HepG2 (cell line): ENCODE results near the gene CBFA2T2. TPM values are rescaled to one million over a fixed set of nuclear protein-coding genes. Genes with fewer than 3 reads are reported as not detected.

Experiments
- FOXA3 ChIP-seq: IDR thresholded peaks from 2 replicates; pipeline ENCODE4 v1.6.1; 2016; ENCODE audit warnings: missing genetic modification reagents, missing compliant biosample characterization
- HOXA9 ChIP-seq: sonication (generic); formaldehyde crosslinking; IDR thresholded peaks from 2 replicates; pipeline ENCODE4 v1.8.1; 2022; ENCODE audit warnings: missing genetic modification reagents, mild to moderate bottlenecking, moderate library complexity, borderline replicate concordance
- LCORL ChIP-seq, 2 experiments: fragments of 450-650 bp in 1 of 2; sonication (generic) in 1 of 2; formaldehyde crosslinking in 1 of 2; IDR thresholded peaks; 2 replicates each; pipeline versions ENCODE4 v1.5.0 to v1.6.1; 2017 to 2020; ENCODE audit warnings: antibody characterized with exemption in 1 of 2, missing genetic modification reagents in 1 of 2
- MXI1 ChIP-seq: IDR thresholded peaks from 3 replicates; pipeline ENCODE4 v1.6.1; 2012; ENCODE audit warnings: low read depth, low read length, inconsistent platforms, borderline replicate concordance
- MZF1 ChIP-seq: sonication (generic); formaldehyde crosslinking; IDR thresholded peaks from 2 replicates; pipeline ENCODE4 v1.8.1; 2023; ENCODE audit warnings: mild to moderate bottlenecking, missing genetic modification reagents, borderline replicate concordance
- RAD21 ChIP-seq: fragments of 450-650 bp; formaldehyde crosslinking; IDR thresholded peaks from 2 replicates; pipeline ENCODE4 v1.5.0; 2020; ENCODE audit warnings: mild to moderate bottlenecking
- RFXANK ChIP-seq: IDR thresholded peaks from 2 replicates; pipeline ENCODE4 v1.6.1; 2016
- SALL1 ChIP-seq: sonication (generic); formaldehyde crosslinking; IDR thresholded peaks from 2 replicates; pipeline ENCODE4 v1.8.0; 2022; ENCODE audit warnings: mild to moderate bottlenecking, missing genetic modification reagents
- SIN3A ChIP-seq: IDR thresholded peaks from 2 replicates; pipeline ENCODE4 v1.6.1; 2011; ENCODE audit warnings: low read depth, mild to moderate bottlenecking, control low read depth, low read length, borderline replicate concordance
- ZFP36L1 ChIP-seq: sonication (generic); formaldehyde crosslinking; IDR thresholded peaks from 2 replicates; pipeline ENCODE4 v1.8.0; 2022; ENCODE audit warnings: mild to moderate bottlenecking, missing genetic modification reagents, moderate library complexity
- ZNF660 ChIP-seq: sonication (generic); formaldehyde crosslinking; IDR thresholded peaks from 2 replicates; pipeline ENCODE4 v1.5.1; 2020; ENCODE audit warnings: mild to moderate bottlenecking, low read depth, missing genetic modification reagents, borderline replicate concordance
- polyA plus RNA-seq, 8 experiments: library from polyadenylated mRNA; depleted of rRNA in 3 of 8; stranded (reverse) in 7 of 8; unstranded in 1 of 8; fragments of >200 nt; fragmentation: Illumina TruSeq in 4 of 8; extraction: Trizol in 4 of 8; gene quantifications; 2 replicates each; pipeline versions ENCODE4 v1.2.1 to v1.2.3, GENCODE V29; 2011 to 2016; ENCODE audit warnings: low read depth in 4 of 8, missing spikeins in 1 of 8, mixed read lengths in 1 of 8; ENCODE audit not compliant: insufficient read depth in 1 of 8
- total RNA-seq, 5 experiments: library from RNA; depleted of rRNA; stranded (reverse); fragments of >200 nt; fragmentation: Illumina TruSeq; extraction: Trizol; gene quantifications; 2 replicates each; pipeline ENCODE4 v1.2.3, GENCODE V29; 2016; ENCODE audit warnings: low read depth in 1 of 5
- TF ChIP-seq, protein P1 (sequence below): sonication (generic); formaldehyde crosslinking; conservative IDR thresholded peaks from 2 replicates; pipeline ENCODE4 v1.4.0; 2020; ENCODE audit warnings: mild to moderate bottlenecking, missing genetic modification reagents, moderate library complexity
- TF ChIP-seq, protein P2 (sequence below): sonication (generic); formaldehyde crosslinking; conservative IDR thresholded peaks from 2 replicates; pipeline ENCODE4 v1.5.0; 2020; ENCODE audit warnings: missing genetic modification reagents
- TF ChIP-seq, protein P3 (sequence below): sonication (generic); formaldehyde crosslinking; IDR thresholded peaks from 2 replicates; pipeline ENCODE4 v1.5.0; 2020; ENCODE audit warnings: missing genetic modification reagents
- TF ChIP-seq, protein P4 (sequence below): IDR thresholded peaks from 2 replicates; pipeline ENCODE4 v1.6.1; 2016; ENCODE audit warnings: mild to moderate bottlenecking, missing biosample characterization, missing genetic modification reagents
- TF ChIP-seq, protein P5 (sequence below): sonication (generic); formaldehyde crosslinking; IDR thresholded peaks from 2 replicates; pipeline ENCODE4 v1.5.1; 2020; ENCODE audit warnings: missing genetic modification reagents, mild to moderate bottlenecking, borderline replicate concordance

The CBFA2T2 gene
- total and polyA plus RNA-seq, 2 of the 13 experiments (the other 11 are each of a cell fraction or from before 2014, with no cell fraction given) = 6.3 to 21.2 TPM

DNA sequence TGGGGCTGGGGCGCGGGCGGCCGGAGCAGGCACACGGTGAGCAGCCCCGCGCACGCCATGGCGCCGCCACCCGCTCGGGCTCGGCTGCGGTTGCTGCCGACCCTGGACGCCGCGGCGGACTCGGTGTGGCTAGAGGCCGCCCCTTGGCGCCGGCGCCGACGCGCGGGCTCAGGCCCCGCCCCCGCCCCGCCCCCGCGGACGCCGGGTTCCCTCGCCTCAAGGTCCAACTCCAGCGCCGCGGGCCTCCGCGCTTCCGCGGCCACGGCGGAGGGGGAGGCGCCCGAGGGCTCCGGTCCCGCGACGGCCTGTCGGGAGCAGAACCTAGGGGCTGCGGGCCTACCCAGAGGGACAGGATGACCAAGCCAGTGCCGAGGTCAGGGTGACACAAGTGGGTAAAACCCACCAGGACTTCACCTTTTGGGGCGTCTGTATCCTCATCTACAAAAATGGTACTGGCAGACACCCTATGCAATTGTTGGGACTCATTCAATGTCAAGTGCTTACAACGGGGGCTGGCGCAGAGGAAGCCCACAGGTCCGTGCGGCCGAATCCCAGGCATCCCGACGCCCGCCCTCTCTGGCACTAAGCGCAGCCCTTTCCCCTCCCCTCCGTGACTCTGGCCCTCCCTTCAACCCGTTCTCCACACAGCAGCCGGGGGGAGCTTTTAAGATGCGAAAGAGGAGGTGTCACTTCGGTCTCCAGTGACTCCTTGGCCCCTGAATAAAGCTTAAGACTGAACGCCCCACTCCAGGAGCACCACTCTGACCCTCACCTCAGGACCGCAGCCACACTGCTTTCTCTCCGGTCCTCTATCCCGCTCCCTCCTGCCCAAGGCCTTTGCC is 184.6 kb downstream of the CBFA2T2 start, which contains the start of gene NECAB3 (continued):
- TF ChIP-seq MXI1 (peak; percentile 87; the same call in 2 of the 3 replicates), LCORL (IDR thresholded peaks at IDR 0.05) (no peak), LCORL (CRISPR knock-in tag; IDR thresholded peaks at IDR 0.05) (no peak; the same call in none of the 2 replicates), ZFP36L1 (no peak; the same call in 1 of the 2 replicates), RAD21 (CRISPR knock-in tag) (peak; percentile 80), SIN3A (peak; percentile 94), RFXANK (CRISPR knock-in tag) (no peak), HOXA9 (CRISPR knock-in tag) (no peak; the same call in 1 of the 2 replicates), FOXA3 (CRISPR knock-in tag) (peak; percentile 24; the same call in 1 of the 2 replicates), ZNF660 (CRISPR knock-in tag) (no peak), MZF1 (CRISPR knock-in tag) (no peak), SALL1 (CRISPR knock-in tag) (no peak; the same call in 1 of the 2 replicates)
- TF ChIP-seq, protein P1, sequence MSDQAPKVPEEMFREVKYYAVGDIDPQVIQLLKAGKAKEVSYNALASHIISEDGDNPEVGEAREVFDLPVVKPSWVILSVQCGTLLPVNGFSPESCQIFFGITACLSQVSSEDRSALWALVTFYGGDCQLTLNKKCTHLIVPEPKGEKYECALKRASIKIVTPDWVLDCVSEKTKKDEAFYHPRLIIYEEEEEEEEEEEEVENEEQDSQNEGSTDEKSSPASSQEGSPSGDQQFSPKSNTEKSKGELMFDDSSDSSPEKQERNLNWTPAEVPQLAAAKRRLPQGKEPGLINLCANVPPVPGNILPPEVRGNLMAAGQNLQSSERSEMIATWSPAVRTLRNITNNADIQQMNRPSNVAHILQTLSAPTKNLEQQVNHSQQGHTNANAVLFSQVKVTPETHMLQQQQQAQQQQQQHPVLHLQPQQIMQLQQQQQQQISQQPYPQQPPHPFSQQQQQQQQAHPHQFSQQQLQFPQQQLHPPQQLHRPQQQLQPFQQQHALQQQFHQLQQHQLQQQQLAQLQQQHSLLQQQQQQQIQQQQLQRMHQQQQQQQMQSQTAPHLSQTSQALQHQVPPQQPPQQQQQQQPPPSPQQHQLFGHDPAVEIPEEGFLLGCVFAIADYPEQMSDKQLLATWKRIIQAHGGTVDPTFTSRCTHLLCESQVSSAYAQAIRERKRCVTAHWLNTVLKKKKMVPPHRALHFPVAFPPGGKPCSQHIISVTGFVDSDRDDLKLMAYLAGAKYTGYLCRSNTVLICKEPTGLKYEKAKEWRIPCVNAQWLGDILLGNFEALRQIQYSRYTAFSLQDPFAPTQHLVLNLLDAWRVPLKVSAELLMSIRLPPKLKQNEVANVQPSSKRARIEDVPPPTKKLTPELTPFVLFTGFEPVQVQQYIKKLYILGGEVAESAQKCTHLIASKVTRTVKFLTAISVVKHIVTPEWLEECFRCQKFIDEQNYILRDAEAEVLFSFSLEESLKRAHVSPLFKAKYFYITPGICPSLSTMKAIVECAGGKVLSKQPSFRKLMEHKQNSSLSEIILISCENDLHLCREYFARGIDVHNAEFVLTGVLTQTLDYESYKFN = peak; percentile 74
- TF ChIP-seq, protein P2, sequence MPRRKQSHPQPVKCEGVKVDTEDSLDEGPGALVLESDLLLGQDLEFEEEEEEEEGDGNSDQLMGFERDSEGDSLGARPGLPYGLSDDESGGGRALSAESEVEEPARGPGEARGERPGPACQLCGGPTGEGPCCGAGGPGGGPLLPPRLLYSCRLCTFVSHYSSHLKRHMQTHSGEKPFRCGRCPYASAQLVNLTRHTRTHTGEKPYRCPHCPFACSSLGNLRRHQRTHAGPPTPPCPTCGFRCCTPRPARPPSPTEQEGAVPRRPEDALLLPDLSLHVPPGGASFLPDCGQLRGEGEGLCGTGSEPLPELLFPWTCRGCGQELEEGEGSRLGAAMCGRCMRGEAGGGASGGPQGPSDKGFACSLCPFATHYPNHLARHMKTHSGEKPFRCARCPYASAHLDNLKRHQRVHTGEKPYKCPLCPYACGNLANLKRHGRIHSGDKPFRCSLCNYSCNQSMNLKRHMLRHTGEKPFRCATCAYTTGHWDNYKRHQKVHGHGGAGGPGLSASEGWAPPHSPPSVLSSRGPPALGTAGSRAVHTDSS = no peak; the same call in 1 of the 2 replicates
- TF ChIP-seq, protein P3, sequence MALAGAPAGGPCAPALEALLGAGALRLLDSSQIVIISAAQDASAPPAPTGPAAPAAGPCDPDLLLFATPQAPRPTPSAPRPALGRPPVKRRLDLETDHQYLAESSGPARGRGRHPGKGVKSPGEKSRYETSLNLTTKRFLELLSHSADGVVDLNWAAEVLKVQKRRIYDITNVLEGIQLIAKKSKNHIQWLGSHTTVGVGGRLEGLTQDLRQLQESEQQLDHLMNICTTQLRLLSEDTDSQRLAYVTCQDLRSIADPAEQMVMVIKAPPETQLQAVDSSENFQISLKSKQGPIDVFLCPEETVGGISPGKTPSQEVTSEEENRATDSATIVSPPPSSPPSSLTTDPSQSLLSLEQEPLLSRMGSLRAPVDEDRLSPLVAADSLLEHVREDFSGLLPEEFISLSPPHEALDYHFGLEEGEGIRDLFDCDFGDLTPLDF (CRISPR knock-in tag) = peak; percentile 80; the same call in 1 of the 2 replicates
- TF ChIP-seq, protein P4, sequence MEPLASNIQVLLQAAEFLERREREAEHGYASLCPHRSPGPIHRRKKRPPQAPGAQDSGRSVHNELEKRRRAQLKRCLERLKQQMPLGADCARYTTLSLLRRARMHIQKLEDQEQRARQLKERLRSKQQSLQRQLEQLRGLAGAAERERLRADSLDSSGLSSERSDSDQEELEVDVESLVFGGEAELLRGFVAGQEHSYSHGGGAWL (CRISPR knock-in tag) = 0 out of 2 replicates have a peak, but pooled peaks have one; percentile 52
- TF ChIP-seq, protein P5, sequence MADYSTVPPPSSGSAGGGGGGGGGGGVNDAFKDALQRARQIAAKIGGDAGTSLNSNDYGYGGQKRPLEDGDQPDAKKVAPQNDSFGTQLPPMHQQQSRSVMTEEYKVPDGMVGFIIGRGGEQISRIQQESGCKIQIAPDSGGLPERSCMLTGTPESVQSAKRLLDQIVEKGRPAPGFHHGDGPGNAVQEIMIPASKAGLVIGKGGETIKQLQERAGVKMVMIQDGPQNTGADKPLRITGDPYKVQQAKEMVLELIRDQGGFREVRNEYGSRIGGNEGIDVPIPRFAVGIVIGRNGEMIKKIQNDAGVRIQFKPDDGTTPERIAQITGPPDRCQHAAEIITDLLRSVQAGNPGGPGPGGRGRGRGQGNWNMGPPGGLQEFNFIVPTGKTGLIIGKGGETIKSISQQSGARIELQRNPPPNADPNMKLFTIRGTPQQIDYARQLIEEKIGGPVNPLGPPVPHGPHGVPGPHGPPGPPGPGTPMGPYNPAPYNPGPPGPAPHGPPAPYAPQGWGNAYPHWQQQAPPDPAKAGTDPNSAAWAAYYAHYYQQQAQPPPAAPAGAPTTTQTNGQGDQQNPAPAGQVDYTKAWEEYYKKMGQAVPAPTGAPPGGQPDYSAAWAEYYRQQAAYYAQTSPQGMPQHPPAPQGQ (CRISPR knock-in tag) = peak; percentile 74
